PFSK-1 (cell line): ENCODE results near the gene HECTD4.

Experiments
- FOXP2 ChIP-seq: optimal IDR thresholded peaks from 2 replicates; pipeline ENCODE3; 2011; ENCODE audit warnings: borderline replicate concordance, control low read depth, inconsistent platforms; ENCODE audit not compliant: insufficient read depth; ENCODE audit errors: extremely low read length, extremely low read depth
- POLR2AphosphoS5 ChIP-seq: IDR thresholded peaks from 2 replicates; pipeline ENCODE4 v1.6.1; 2012; ENCODE audit warnings: low read depth, mild to moderate bottlenecking, control low read depth, low read length, moderate library complexity
- REST ChIP-seq, 2 experiments: IDR thresholded peaks; 2 replicates each; pipeline versions ENCODE4 v1.6.1 to v1.8.0; 2011 to 2012; ENCODE audit warnings: low read depth in 2 of 2, low read length in 2 of 2, control low read depth in 1 of 2, inconsistent platforms in 1 of 2, mild to moderate bottlenecking in 1 of 2, moderate library complexity in 1 of 2; ENCODE audit not compliant: insufficient read depth in 1 of 2
- SIN3A ChIP-seq: IDR thresholded peaks from 2 replicates; pipeline ENCODE4 v1.6.1; 2012; ENCODE audit warnings: mild to moderate bottlenecking, low read length, moderate library complexity, borderline replicate concordance; ENCODE audit not compliant: insufficient read depth
- TAF1 ChIP-seq: IDR thresholded peaks from 2 replicates; pipeline ENCODE4 v1.6.1; 2012; ENCODE audit warnings: low read length, control low read depth, borderline replicate concordance; ENCODE audit not compliant: insufficient read depth

HECTD4 gene

DNA sequence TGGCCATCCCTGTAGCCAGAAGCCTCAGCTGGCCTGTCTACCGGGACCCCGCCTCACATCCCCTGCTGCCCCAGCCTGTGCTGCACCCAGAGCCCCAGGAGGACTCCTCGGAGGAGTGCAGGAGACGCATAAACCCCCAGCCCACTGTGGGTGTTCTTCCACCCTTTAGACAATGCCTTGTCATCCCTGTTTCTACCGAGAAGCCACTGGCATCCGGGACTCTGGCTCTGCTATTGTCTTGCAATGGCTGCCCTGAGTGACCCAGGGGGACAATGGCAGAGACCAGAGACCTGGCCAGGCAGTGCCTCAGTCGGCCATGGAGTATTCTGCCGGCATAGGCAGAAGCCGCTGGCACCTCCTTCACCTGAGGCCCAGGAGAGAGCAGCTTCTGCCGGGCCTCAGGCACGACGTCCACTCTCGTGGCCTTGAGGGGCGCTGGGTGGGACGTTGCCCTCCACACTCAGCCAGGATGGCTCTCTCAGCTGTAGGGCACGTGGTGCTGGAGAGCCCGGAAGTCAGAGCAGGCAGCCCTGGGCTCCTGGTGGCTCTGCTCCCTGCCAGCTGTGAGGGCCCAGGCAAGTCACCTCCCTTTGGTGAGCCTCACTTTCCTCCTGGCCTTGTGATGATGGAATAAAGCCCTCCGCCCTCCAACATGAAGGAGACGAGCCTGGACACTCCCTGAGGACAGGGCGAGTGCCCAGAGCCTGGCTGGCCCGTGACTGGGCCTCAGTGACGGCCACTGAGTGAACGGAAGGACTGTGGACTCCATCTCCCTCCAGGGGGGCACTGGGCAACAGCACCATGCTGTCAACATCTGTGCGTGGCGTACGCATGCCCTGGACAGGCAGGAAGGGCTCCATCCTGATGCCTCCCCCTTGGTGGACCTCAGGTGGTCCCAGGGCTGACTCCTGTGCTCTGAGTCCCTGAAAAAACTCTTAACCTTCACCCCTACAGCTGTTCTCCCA is 215.9 kb downstream of the HECTD4 start:
- TF ChIP-seq SIN3A (no peak), POLR2AphosphoS5 (no peak), REST (IDR thresholded peaks at IDR 0.05; ENCODE audit: insufficient read depth in 1 of 2, low read depth in 2 of 2, low read length in 2 of 2) (no peak), TAF1 (no peak), FOXP2 (no peak)

- TF ChIP-seq REST (IDR thresholded peaks at IDR 0.05; ENCODE audit: insufficient read depth in 1 of 2, low read depth in 2 of 2, low read length in 2 of 2) (no peak), TAF1 (no peak), FOXP2 (no peak), POLR2AphosphoS5 (no peak), SIN3A (no peak)
Measured at GRCh38 chr12:112165624-112166023, 216.6 kb downstream of the HECTD4 start.

- TF ChIP-seq SIN3A (no peak), POLR2AphosphoS5 (no peak), FOXP2 (no peak), REST (IDR thresholded peaks at IDR 0.05; ENCODE audit: insufficient read depth in 1 of 2, low read depth in 2 of 2, low read length in 2 of 2) (no peak)
Measured at GRCh38 chr12:112164011-112164660, 218.1 kb downstream of the HECTD4 start.

DNA sequence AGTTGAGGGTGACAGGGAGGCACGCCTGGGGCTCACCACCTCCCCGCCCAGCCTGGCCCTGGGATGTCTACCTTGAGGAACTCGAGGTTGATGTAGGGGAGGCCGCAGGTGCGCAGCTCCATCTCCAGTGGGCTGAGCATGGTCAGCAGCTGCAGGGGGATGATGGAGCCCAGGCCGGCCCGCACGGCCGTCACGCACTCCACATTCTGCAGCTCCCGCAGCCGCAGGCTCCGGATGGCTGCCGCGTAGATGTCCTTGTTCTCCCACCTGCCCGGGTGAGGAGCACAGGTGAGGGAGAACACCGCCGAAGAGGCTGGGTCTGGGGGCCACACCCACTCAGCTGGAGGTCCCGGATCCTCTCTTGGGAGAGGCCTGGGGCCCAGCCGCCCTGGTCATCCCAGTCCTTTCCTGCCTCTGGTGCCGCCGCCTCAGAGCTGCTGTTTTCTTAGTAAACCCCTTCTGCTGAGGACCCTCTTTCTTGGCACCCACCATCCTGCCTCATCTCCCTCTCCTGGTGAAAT is 218.7 kb downstream of the HECTD4 start:
- no peak for TF ChIP-seq POLR2AphosphoS5
- no peak for TF ChIP-seq SIN3A
- no peak for TF ChIP-seq REST (IDR thresholded peaks at IDR 0.05; ENCODE audit: insufficient read depth in 1 of 2, low read depth in 2 of 2, low read length in 2 of 2)
- TF ChIP-seq FOXP2 = no peak
- TF ChIP-seq TAF1 = no peak
